ENCODE measurements around the gene RERE.

RERE gene

GRCh38 chr1:8540261-8540941, 277.0 kb downstream of the RERE start:
- intact Hi-C loops (cut with DNase I), result no loop called here
- no peak for DNase-seq

- DNase-seq, result no peak
- intact Hi-C loops (cut with DNase I), result no loop called here
Observed at GRCh38 chr1:8539683-8540082, 277.8 kb downstream of the RERE start.

- no peak for DNase-seq
- intact Hi-C loops (cut with DNase I), result no loop called here
Observed at GRCh38 chr1:8538502-8538901, 278.9 kb downstream of the RERE start.

GRCh38 chr1:8537991-8538390, 279.4 kb downstream of the RERE start:
- no peak for DNase-seq
- intact Hi-C loops (cut with DNase I), result no loop called here

- intact Hi-C loops (cut with DNase I), result no loop called here
- DNase-seq, result no peak
Observed at GRCh38 chr1:8536515-8536914, 280.9 kb downstream of the RERE start.

GRCh38 chr1:8533907-8534306, 283.5 kb downstream of the RERE start:
- no peak for DNase-seq
- intact Hi-C loops (cut with DNase I), result no loop called here

GRCh38 chr1:8533124-8533523, 284.3 kb downstream of the RERE start:
- DNase-seq, result no peak
- intact Hi-C loops (cut with DNase I), result no loop called here

GRCh38 chr1:8529901-8530300, 287.5 kb downstream of the RERE start:
- DNase-seq, result no peak

GRCh38 chr1:8527941-8528340, 289.5 kb downstream of the RERE start:
- intact Hi-C loops (cut with DNase I), result loop anchor here (10.0 kb wide), 1 partner anchor 63 kb away; no protein-coding TSS in a partner anchor

More at GRCh38 chr1:8529901-8530300, 287.5 kb downstream of the RERE start:
- intact Hi-C loops (cut with DNase I), result loop anchor here (10.0 kb wide), 1 partner anchor 65 kb away; no protein-coding TSS in a partner anchor

GRCh38 chr1:8525558-8526275, 291.7 kb downstream of the RERE start:
- peak; percentile 75 to 98 (median 86) for DNase-seq
- intact Hi-C loops (cut with DNase I), result loop anchor here (10.0 kb wide), 1 partner anchor 61 kb away; no protein-coding TSS in a partner anchor

More at GRCh38 chr1:8527941-8528340, 289.5 kb downstream of the RERE start:
- no peak for DNase-seq

GRCh38 chr1:8525216-8525557, 292.3 kb downstream of the RERE start:
- peak in 6 of 10 donors; percentile 16 to 88 (median 28) for DNase-seq

GRCh38 chr1:8524627-8525157, 292.7 kb downstream of the RERE start:
- intact Hi-C loops (cut with DNase I), result loop anchor here (10.0 kb wide), 1 partner anchor 60 kb away; no protein-coding TSS in a partner anchor
- no peak for DNase-seq

More at GRCh38 chr1:8525216-8525557, 292.3 kb downstream of the RERE start:
- intact Hi-C loops (cut with DNase I), result loop anchor here (10.0 kb wide), 1 partner anchor 60 kb away; no protein-coding TSS in a partner anchor

GRCh38 chr1:8523666-8524206, 293.7 kb downstream of the RERE start:
- DNase-seq, result no peak
- intact Hi-C loops (cut with DNase I), result loop anchor here (10.0 kb wide), 1 partner anchor 59 kb away; no protein-coding TSS in a partner anchor

- intact Hi-C loops (cut with DNase I), result loop anchor here (10.0 kb wide), 1 partner anchor 56 kb away; no protein-coding TSS in a partner anchor
- DNase-seq, result no peak
Observed at GRCh38 chr1:8520483-8520966, 296.9 kb downstream of the RERE start.

GRCh38 chr1:8519167-8519566, 298.3 kb downstream of the RERE start:
- no peak for DNase-seq
- intact Hi-C loops (cut with DNase I), result no loop called here

- no peak for DNase-seq
- intact Hi-C loops (cut with DNase I), result no loop called here
Observed at GRCh38 chr1:8518490-8518801, 299.0 kb downstream of the RERE start.

GRCh38 chr1:8517661-8518489, 299.6 kb downstream of the RERE start:
- intact Hi-C loops (cut with DNase I), result no loop called here
- DNase-seq, result peak in 4 of 10 donors; percentile 20 to 76 (median 68)

GRCh38 chr1:8516793-8517556, 300.5 kb downstream of the RERE start:
- peak in 1 of 10 donors; percentile 20 for DNase-seq
- intact Hi-C loops (cut with DNase I), result no loop called here

- no peak for DNase-seq
- intact Hi-C loops (cut with DNase I), result no loop called here
Observed at GRCh38 chr1:8516278-8516777, 301.1 kb downstream of the RERE start.

Data from posterior cingulate gyrus (tissue), 11 donors.